Parathyroid adenoma (tissue), 2 donors: ENCODE measurements around the gene MUC16.
"Not testable (repeated sequence)": the region's sequence is repeated elsewhere in the genome, so short reads cannot be mapped to it uniquely, and the experiment has no call there.

Experiments used
- H2AFZ ChIP-seq: fragments of 300-600 bp; sonication (generic); one replicate; pipeline ENCODE4 v1.7.0; 2017; ENCODE audit warnings: antibody characterized with exemption, mild to moderate bottlenecking
- H3K27ac ChIP-seq: fragments of 300-600 bp; sonication (generic); one replicate; pipeline ENCODE4 v1.7.0; 2017
- H3K27me3 ChIP-seq: fragments of 300-600 bp; sonication (generic); one replicate; pipeline ENCODE4 v1.7.0; 2017; ENCODE audit warnings: low read length; ENCODE audit not compliant: control insufficient read depth, insufficient read depth
- H3K36me3 ChIP-seq: fragments of 300-600 bp; sonication (generic); one replicate; pipeline ENCODE4 v1.7.0; 2017; ENCODE audit warnings: low read length; ENCODE audit not compliant: control insufficient read depth, insufficient read depth
- H3K4me1 ChIP-seq: fragments of 300-600 bp; sonication (generic); one replicate; pipeline ENCODE4 v1.7.0; 2017; ENCODE audit warnings: control low read depth
- H3K4me2 ChIP-seq: fragments of 300-600 bp; sonication (generic); one replicate; pipeline ENCODE4 v1.7.0; 2017; ENCODE audit warnings: low read length
- H3K4me3 ChIP-seq: fragments of 300-600 bp; sonication (generic); one replicate; pipeline ENCODE4 v1.7.0; 2017; ENCODE audit warnings: low read depth, low read length
- H3K79me2 ChIP-seq: fragments of 300-600 bp; sonication (generic); one replicate; pipeline ENCODE4 v1.7.0; 2017; ENCODE audit warnings: control low read depth
- H3K9ac ChIP-seq: fragments of 300-600 bp; sonication (generic); one replicate; pipeline ENCODE4 v1.7.0; 2017; ENCODE audit warnings: mild to moderate bottlenecking
- H3K9me3 ChIP-seq: fragments of 300-600 bp; sonication (generic); one replicate; pipeline ENCODE4 v1.7.0; 2017; ENCODE audit warnings: low read length; ENCODE audit not compliant: control insufficient read depth
- TF ChIP-seq, protein P1 (sequence below): fragments of 300-600 bp; sonication (generic); IDR thresholded peaks from one replicate; pipeline ENCODE4 v1.7.0; 2017; ENCODE audit warnings: antibody characterized with exemption, mild to moderate bottlenecking
- donor health status: primary hyperparathyroidism.

Gene MUC16

DNA sequence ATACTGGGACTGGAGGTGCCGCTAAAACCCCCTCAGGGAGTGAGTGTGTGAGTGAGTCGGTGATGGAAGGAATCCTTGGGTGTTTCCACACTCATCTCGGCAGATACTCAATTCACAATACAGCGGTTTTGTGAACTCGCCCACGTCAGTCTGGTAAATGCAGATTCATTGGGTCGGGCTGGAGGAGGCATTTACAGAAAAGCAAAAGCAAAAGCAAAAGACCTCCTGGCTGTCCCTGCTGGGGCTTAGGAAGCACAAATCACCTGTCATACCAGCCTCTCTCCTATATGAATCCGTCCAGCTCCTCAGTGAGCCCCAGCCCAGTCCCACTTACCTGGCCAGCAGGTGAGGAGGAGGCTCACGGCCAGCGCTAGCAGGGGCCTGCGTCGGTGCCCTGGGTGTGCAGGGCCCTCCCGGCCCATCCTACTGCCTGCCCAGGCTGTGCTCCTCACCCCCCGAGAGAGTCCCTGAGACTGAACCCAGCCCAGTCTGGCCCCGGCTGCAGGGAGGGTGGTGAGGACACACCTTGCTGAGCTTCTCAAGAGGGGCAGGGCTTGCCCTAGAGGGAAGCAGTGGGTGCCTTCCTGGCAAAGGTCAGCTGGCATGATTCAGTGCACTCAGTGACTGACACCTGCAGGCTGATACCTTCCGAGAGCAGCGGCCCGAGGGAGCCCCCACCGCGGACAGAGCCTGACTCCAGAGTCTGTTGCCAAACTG lies at the start of gene MUC16:
MUC16 (minus strand) TSS at position 475 of the 717 bp plus-strand sequence.
- no peaks in the 10 kb centered on the region for H3K9me3 ChIP-seq
- TF ChIP-seq, protein P1, sequence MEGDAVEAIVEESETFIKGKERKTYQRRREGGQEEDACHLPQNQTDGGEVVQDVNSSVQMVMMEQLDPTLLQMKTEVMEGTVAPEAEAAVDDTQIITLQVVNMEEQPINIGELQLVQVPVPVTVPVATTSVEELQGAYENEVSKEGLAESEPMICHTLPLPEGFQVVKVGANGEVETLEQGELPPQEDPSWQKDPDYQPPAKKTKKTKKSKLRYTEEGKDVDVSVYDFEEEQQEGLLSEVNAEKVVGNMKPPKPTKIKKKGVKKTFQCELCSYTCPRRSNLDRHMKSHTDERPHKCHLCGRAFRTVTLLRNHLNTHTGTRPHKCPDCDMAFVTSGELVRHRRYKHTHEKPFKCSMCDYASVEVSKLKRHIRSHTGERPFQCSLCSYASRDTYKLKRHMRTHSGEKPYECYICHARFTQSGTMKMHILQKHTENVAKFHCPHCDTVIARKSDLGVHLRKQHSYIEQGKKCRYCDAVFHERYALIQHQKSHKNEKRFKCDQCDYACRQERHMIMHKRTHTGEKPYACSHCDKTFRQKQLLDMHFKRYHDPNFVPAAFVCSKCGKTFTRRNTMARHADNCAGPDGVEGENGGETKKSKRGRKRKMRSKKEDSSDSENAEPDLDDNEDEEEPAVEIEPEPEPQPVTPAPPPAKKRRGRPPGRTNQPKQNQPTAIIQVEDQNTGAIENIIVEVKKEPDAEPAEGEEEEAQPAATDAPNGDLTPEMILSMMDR, result no peak
- H3K4me2 ChIP-seq, result no peak within 1 kb of the TSS
- H3K27me3 ChIP-seq, result peaks cover 2% of the 10 kb centered on the region
- H3K36me3 ChIP-seq, result no peaks in the 10 kb centered on the region
- no peak within 1 kb of the TSS for H3K27ac ChIP-seq
- H3K79me2 ChIP-seq, result no peaks in the 10 kb centered on the region
- H2AFZ ChIP-seq, result no peak within 1 kb of the TSS
- H3K9ac ChIP-seq, result no peak within 1 kb of the TSS
- H3K4me3 ChIP-seq, result no peak within 1 kb of the TSS
- H3K4me1 ChIP-seq, result no peaks in the 10 kb centered on the region

DNA sequence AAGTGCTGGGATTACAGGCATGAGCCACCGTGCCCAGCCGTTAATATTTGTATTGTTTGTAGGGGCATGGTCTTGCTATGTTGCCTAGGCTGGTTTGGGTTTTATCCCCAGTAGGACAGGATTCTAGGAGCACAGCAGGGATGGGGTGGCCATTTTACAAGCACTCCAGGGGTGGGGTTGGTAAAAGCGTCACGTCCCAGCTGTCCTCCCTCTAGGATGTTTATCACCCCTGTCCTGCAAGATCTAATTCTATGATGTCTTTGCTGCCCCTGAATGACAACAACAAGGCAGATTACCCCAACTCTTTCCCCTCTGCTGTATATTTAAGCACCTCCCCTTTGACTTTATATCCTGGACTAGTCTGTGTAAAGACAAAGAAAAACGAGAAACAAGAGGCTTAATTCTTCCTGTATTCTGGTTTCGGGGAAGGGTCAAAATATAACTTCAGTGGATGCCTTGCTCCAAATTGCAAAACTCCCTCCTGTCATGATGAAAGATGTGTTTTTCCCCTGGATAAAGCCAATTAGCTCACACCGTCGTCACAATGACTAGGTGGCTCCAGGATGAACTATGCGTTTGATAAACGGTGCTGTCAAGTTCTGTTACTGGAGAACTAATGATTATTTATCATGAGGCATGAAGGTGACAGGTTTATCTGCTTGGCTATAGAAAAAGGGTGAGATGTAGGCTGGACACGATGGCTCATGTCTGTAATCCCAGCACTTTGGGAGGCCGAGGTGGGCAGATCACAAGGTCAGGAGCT lies 48.9 kb upstream of the MUC16 start:
- no peak overlapping the region for H3K4me2 ChIP-seq
- H2AFZ ChIP-seq, result no peak overlapping the region
- H3K9me3 ChIP-seq, result no peaks in the 10 kb centered on the region
- peaks cover 4% of the 10 kb centered on the region for H3K27me3 ChIP-seq
- H3K4me3 ChIP-seq, result no peak overlapping the region
- no peaks in the 10 kb centered on the region for H3K79me2 ChIP-seq
- H3K36me3 ChIP-seq, result no peaks in the 10 kb centered on the region
- H3K27ac ChIP-seq, result no peak overlapping the region
- no peaks in the 10 kb centered on the region for H3K4me1 ChIP-seq
- TF ChIP-seq, protein P1, result no peak
- no peak overlapping the region for H3K9ac ChIP-seq

DNA sequence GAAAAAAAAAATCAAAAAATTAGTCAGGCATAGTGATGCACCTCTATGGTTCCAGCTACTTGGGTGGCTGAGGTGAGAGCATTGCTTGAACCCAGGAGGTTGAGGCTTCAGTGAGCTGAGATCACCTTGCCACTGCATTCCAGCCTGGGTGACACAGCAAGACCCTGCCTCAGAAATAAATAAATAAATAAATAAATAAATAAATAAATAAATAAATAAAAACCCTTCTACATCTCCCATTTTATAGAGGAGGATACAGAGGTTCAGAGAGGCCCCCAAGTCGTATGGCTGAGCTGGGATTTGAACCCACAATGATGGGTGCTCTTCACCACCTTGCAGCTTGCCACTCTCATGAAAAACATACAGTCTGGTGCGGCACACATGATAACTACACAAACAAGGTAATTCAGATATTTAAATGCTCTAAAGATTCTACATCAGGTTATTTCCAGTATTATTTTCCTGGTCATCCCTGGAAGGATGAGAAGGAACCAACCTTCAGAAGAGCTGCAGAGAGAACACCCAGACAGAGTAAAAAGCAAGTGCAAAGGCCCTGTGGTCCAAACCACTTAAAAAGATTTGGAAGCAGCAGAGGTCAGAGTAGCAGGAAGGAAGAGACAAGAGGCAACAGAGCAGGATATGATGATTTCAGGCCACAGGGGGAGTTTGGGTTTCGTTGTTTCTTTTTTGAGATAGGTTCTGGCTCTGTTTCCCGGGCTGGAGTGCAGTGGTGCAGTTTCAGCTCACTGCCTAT lies 47.5 kb upstream of the MUC16 start:
- H3K36me3 ChIP-seq, result no peaks in the 10 kb centered on the region
- H3K27ac ChIP-seq, result no peak overlapping the region
- no peak overlapping the region for H2AFZ ChIP-seq
- TF ChIP-seq, protein P1, result no peak
- peaks cover 4% of the 10 kb centered on the region for H3K27me3 ChIP-seq
- no peak overlapping the region for H3K4me3 ChIP-seq
- H3K9ac ChIP-seq, result no peak overlapping the region
- no peak overlapping the region for H3K4me2 ChIP-seq
- no peaks in the 10 kb centered on the region for H3K4me1 ChIP-seq
- H3K9me3 ChIP-seq, result no peaks in the 10 kb centered on the region
- H3K79me2 ChIP-seq, result no peaks in the 10 kb centered on the region

GRCh38 chr19:9056131-9056530 lies 45.9 kb upstream of the MUC16 start:
- H3K79me2 ChIP-seq, H2AFZ ChIP-seq, H3K9me3 ChIP-seq, H3K4me1 ChIP-seq, H3K36me3 ChIP-seq, H3K4me3 ChIP-seq, H3K9ac ChIP-seq, H3K27ac ChIP-seq, H3K27me3 ChIP-seq, H3K4me2 ChIP-seq: not testable (repeated sequence)

DNA sequence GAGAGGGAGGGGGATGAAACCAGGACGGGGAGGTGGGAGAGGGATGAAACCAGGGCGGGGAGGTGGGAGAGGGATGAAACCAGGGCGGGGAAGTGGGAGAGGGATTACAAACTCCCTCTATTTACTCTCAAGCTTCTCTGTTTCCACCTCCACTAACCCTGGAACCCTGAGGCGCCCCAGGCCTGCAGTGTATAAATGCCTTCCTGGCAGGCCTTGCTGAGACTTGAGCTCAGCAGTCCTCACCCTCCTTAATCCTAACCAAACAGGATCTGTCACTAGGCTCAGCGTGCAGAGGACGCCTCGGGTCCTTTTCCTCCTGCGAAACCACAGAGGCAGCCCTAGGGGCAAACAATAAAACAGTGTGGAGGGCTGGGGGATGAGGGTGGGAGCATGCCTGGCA lies 44.6 kb upstream of the MUC16 start:
- Histone ChIP-seq H2AFZ (no peak overlapping the region), H3K27ac (no peak overlapping the region), H3K4me1 (no peaks in the 10 kb centered on the region), H3K9ac (no peak overlapping the region), H3K4me3 (no peak overlapping the region), H3K36me3 (no peaks in the 10 kb centered on the region), H3K9me3 (no peaks in the 10 kb centered on the region), H3K79me2 (no peaks in the 10 kb centered on the region), H3K4me2 (no peak overlapping the region), H3K27me3 (peaks cover 4% of the 10 kb centered on the region)
- TF ChIP-seq, protein P1, result no peak
